Measurements from ENCODE around the gene PPTC7.

- TF ChIP-seq FOXA1 (IDR thresholded peaks at IDR 0.05) (no peak), BHLHE40 (IDR thresholded peaks at IDR 0.05; ENCODE audit: borderline replicate concordance) (no peak)
These were observed 19.2 kb downstream of the PPTC7 start for GRCh38 chr12:110563702-110564470.

Data from HEK293T (cell line).